WTC11 (cell line): ENCODE results near the gene YAP1. TPM values are rescaled to one million over a fixed set of nuclear protein-coding genes. Genes with fewer than 3 reads are reported as not detected.
A peak's percentile ranks its signal among the peaks of the same experiment; 100 is the strongest.

Experiments
- ATAC-seq: fragments of 200-7000 bp; cut with Tn5 transposase; 2 replicates; pipeline ENCODE4 v1.10.0; 2021; ENCODE audit warnings: mild to moderate bottlenecking, moderate library complexity
- CTCF ChIA-PET: fragments of 300-600 bp; sonication (Branson Sonifier 250); formaldehyde crosslinking; loops from one replicate; lab custom pipeline; 2021; ENCODE audit warnings: antibody characterized with exemption; lab: Charles Lee
- POLR2A ChIA-PET: fragments of 350-600 bp; sonication (Branson Sonifier 250); formaldehyde crosslinking; loops from one replicate; lab custom pipeline; 2021; ENCODE audit warnings: antibody characterized with exemption; lab: Charles Lee
- DNase-seq: peaks from one replicate; pipeline ENCODE4 v3.0.0; 2021; ENCODE audit warnings: low spot score
- H3K27ac Mint-ChIP-seq: 2 replicates; pipeline ENCODE4 v1.8.0; 2021; ENCODE audit warnings: mixed read lengths
- H3K27me3 Mint-ChIP-seq: 2 replicates; pipeline ENCODE4 v1.8.0; 2021; ENCODE audit warnings: low read depth, mild to moderate bottlenecking, moderate library complexity, mixed read lengths
- H3K36me3 Mint-ChIP-seq: 2 replicates; pipeline ENCODE4 v1.8.0; 2021; ENCODE audit warnings: mixed read lengths
- H3K4me1 Mint-ChIP-seq: 2 replicates; pipeline ENCODE4 v1.8.0; 2022; ENCODE audit warnings: mixed read lengths
- H3K4me3 Mint-ChIP-seq: 2 replicates; pipeline ENCODE4 v1.8.0; 2021; ENCODE audit warnings: mild to moderate bottlenecking, moderate library complexity, mixed read lengths
- H3K9me3 Mint-ChIP-seq: 2 replicates; pipeline ENCODE4 v1.8.0; 2021; ENCODE audit warnings: mixed read lengths
- AR ChIP-seq: fragments of 250-450 bp; sonication (Bioruptor Pico); IDR thresholded peaks from 2 replicates; pipeline ENCODE4 v1.9.0; 2021; ENCODE audit warnings: mild to moderate bottlenecking
- E2F1 ChIP-seq: sonication (generic); formaldehyde crosslinking; IDR thresholded peaks from 2 replicates; pipeline ENCODE4 v1.8.0; 2022; ENCODE audit warnings: mild to moderate bottlenecking, missing genetic modification reagents
- E2F4 ChIP-seq: sonication (generic); formaldehyde crosslinking; IDR thresholded peaks from 2 replicates; pipeline ENCODE4 v1.8.1; 2022; ENCODE audit warnings: low read depth, mild to moderate bottlenecking, moderate library complexity, missing genetic modification reagents, borderline replicate concordance
- E2F5 ChIP-seq: sonication (generic); formaldehyde crosslinking; IDR thresholded peaks from 2 replicates; pipeline ENCODE4 v1.8.1; 2022; ENCODE audit warnings: mild to moderate bottlenecking, moderate library complexity, missing genetic modification reagents
- EMX1 ChIP-seq: fragments of 250-450 bp; sonication (Bioruptor Pico); IDR thresholded peaks from 2 replicates; pipeline ENCODE4 v1.8.0; 2021; ENCODE audit warnings: mild to moderate bottlenecking
- FOXJ3 ChIP-seq: sonication (generic); formaldehyde crosslinking; IDR thresholded peaks from 2 replicates; pipeline ENCODE4 v1.9.0; 2021; ENCODE audit warnings: missing genetic modification reagents, mild to moderate bottlenecking, borderline replicate concordance
- GABPB1 ChIP-seq: sonication (generic); formaldehyde crosslinking; IDR thresholded peaks from 2 replicates; pipeline ENCODE4 v1.8.1; 2023; ENCODE audit warnings: mild to moderate bottlenecking, missing genetic modification reagents
- HMGA2 ChIP-seq: fragments of 250-450 bp; sonication (Bioruptor Pico); IDR thresholded peaks from 2 replicates; pipeline ENCODE4 v1.4.0; 2021; ENCODE audit warnings: mild to moderate bottlenecking, moderate library complexity
- HMGXB4 ChIP-seq: sonication (generic); formaldehyde crosslinking; IDR thresholded peaks from 2 replicates; pipeline ENCODE4 v1.8.1; 2023; ENCODE audit warnings: mild to moderate bottlenecking, moderate library complexity, missing genetic modification reagents
- KAT7 ChIP-seq: sonication (generic); formaldehyde crosslinking; IDR thresholded peaks from 2 replicates; pipeline ENCODE4 v1.8.1; 2023; ENCODE audit warnings: missing genetic modification reagents, mild to moderate bottlenecking, borderline replicate concordance
- NFYB ChIP-seq: sonication (generic); formaldehyde crosslinking; conservative IDR thresholded peaks from 2 replicates; pipeline ENCODE4 v1.8.0; 2022; ENCODE audit warnings: low read depth, missing genetic modification reagents
- NR2C2 ChIP-seq: sonication (generic); formaldehyde crosslinking; IDR thresholded peaks from 2 replicates; pipeline ENCODE4 v1.8.0; 2022; ENCODE audit warnings: mild to moderate bottlenecking, missing genetic modification reagents
- PRRX2 ChIP-seq: fragments of 250-450 bp; sonication (Bioruptor Pico); IDR thresholded peaks from 2 replicates; pipeline ENCODE4 v1.8.0; 2021; ENCODE audit warnings: mild to moderate bottlenecking
- SMAD4 ChIP-seq: sonication (generic); formaldehyde crosslinking; IDR thresholded peaks from 2 replicates; pipeline ENCODE4 v1.8.0; 2022; ENCODE audit warnings: mild to moderate bottlenecking, missing genetic modification reagents
- SP1 ChIP-seq: sonication (generic); formaldehyde crosslinking; conservative IDR thresholded peaks from 2 replicates; pipeline ENCODE4 v1.8.1; 2022; ENCODE audit warnings: missing genetic modification reagents
- ZMAT4 ChIP-seq: fragments of 250-450 bp; sonication (Bioruptor Pico); IDR thresholded peaks from 2 replicates; pipeline ENCODE4 v1.9.0; 2021; ENCODE audit warnings: mild to moderate bottlenecking
- ZNF138 ChIP-seq: sonication (generic); formaldehyde crosslinking; conservative IDR thresholded peaks from 2 replicates; pipeline ENCODE4 v1.8.1; 2022; ENCODE audit warnings: mild to moderate bottlenecking, moderate library complexity, missing genetic modification reagents
- ZNF263 ChIP-seq: sonication (generic); formaldehyde crosslinking; IDR thresholded peaks from 2 replicates; pipeline ENCODE4 v1.8.1; 2022; ENCODE audit warnings: low read depth, mild to moderate bottlenecking, moderate library complexity, missing genetic modification reagents
- ZNF281 ChIP-seq: sonication (generic); formaldehyde crosslinking; IDR thresholded peaks from 2 replicates; pipeline ENCODE4 v1.8.0; 2023; ENCODE audit warnings: mild to moderate bottlenecking, missing genetic modification reagents
- ZNF317 ChIP-seq: sonication (generic); formaldehyde crosslinking; IDR thresholded peaks from 2 replicates; pipeline ENCODE4 v1.8.1; 2023; ENCODE audit warnings: low read depth, mild to moderate bottlenecking, moderate library complexity, missing genetic modification reagents, borderline replicate concordance
- total RNA-seq: library from RNA; stranded (reverse); gene quantifications from 3 replicates; pipeline ENCODE4 v1.2.3, GENCODE V29; 2021

Gene YAP1
- total RNA-seq, 1 experiment from 2014 or later = 88.7 TPM

GRCh38 chr11:102177126-102177525 is 66.9 kb downstream of the YAP1 start:
- CTCF ChIA-PET = interaction anchor here (0.7 kb wide), 1 partner anchor 89 kb away, joined by 3 read pairs; no protein-coding TSS in a partner anchor
- POLR2A ChIA-PET = no interaction called here
- no peak overlapping the region for H3K4me3 Mint-ChIP-seq

GRCh38 chr11:102177974-102178631 is 67.9 kb downstream of the YAP1 start:
- ATAC-seq = no peak
- peaks cover 25% of the 10 kb centered on the region for H3K4me1 Mint-ChIP-seq
- H3K4me3 Mint-ChIP-seq = no peak overlapping the region
- peak overlapping the region; percentile 50; the same call in 1 of the 2 replicates for H3K27ac Mint-ChIP-seq
- H3K36me3 Mint-ChIP-seq = peaks cover 34% of the 10 kb centered on the region
- no peak for DNase-seq
- no peak for TF ChIP-seq SMAD4 (CRISPR knock-in tag)
- peak; percentile 33; the same call in 1 of the 2 replicates for TF ChIP-seq GABPB1 (CRISPR knock-in tag)
- no peak for TF ChIP-seq NFYB
- TF ChIP-seq ZNF317 (CRISPR knock-in tag) = no peak
- no peaks in the 10 kb centered on the region; the same call in 1 of the 2 replicates for H3K9me3 Mint-ChIP-seq
- H3K27me3 Mint-ChIP-seq = no peaks in the 10 kb centered on the region
- POLR2A ChIA-PET = no interaction called here
- CTCF ChIA-PET = no interaction called here

More at GRCh38 chr11:102177126-102177525, 66.9 kb downstream of the YAP1 start:
- no peak for TF ChIP-seq HMGA2 (CRISPR knock-in tag)
- TF ChIP-seq PRRX2 (CRISPR knock-in tag) = no peak
- no peak for TF ChIP-seq SP1 (CRISPR knock-in tag)
- no peak for TF ChIP-seq AR
- no peak for TF ChIP-seq NR2C2
- TF ChIP-seq, all 79 proteins: peak for 0
- Mint-ChIP-seq H3K36me3 (peaks cover 32% of the 10 kb centered on the region), H3K27ac (peak overlapping the region; percentile 18; the same call in 1 of the 2 replicates), H3K4me1 (peaks cover 26% of the 10 kb centered on the region), H3K9me3 (no peaks in the 10 kb centered on the region; the same call in 1 of the 2 replicates), H3K27me3 (no peaks in the 10 kb centered on the region)
- DNase-seq (no peak), ATAC-seq (no peak)

- Mint-ChIP-seq H3K27ac (peak overlapping the region; percentile 67; the same call in 1 of the 2 replicates), H3K9me3 (no peaks in the 10 kb centered on the region; the same call in 1 of the 2 replicates), H3K4me1 (peaks cover 33% of the 10 kb centered on the region), H3K27me3 (no peaks in the 10 kb centered on the region), H3K36me3 (peaks cover 34% of the 10 kb centered on the region), H3K4me3 (no peak overlapping the region)
- DNase-seq (no peak), ATAC-seq (peak; percentile 30; the same call in 1 of the 2 replicates)
- POLR2A ChIA-PET = interaction anchor here (0.7 kb wide), 1 partner anchor 62 kb away, joined by 5 read pairs; no protein-coding TSS in a partner anchor
- CTCF ChIA-PET = no interaction called here
- no peak for TF ChIP-seq E2F5 (CRISPR knock-in tag)
- no peak for TF ChIP-seq KAT7 (CRISPR knock-in tag)
- TF ChIP-seq HMGXB4 = no peak
- TF ChIP-seq ZNF317 (CRISPR knock-in tag) = no peak
- no peak for TF ChIP-seq ZNF281
- no peak for TF ChIP-seq E2F4
- TF ChIP-seq ZMAT4 (CRISPR knock-in tag) = no peak
- no peak for TF ChIP-seq ZNF263 (CRISPR knock-in tag)
- no peak for TF ChIP-seq E2F1
- TF ChIP-seq ZNF138 (CRISPR knock-in tag) = no peak
- TF ChIP-seq EMX1 (CRISPR knock-in tag) = no peak
- no peak for TF ChIP-seq FOXJ3 (CRISPR knock-in tag)
These were observed 69.1 kb downstream of the YAP1 start for GRCh38 chr11:102179371-102179770.
